GM20000 (cell line): ENCODE results near the gene RHOJ.
"Not testable (repeated sequence)": the region's sequence is repeated elsewhere in the genome, so short reads cannot be mapped to it uniquely, and the experiment has no call there.

Experiments used
- DNase-seq: peaks from one replicate; pipeline ENCODE4 v3.0.0; 2012; ENCODE audit warnings: low spot score
- CTCF ChIP-seq: IDR thresholded peaks from 2 replicates; pipeline ENCODE4 v1.5.1; 2012; ENCODE audit warnings: mild to moderate bottlenecking, control low read depth; ENCODE audit errors: extremely low read depth, missing control alignments

RHOJ gene

GRCh38 chr14:63204407-63205043 is at the start of gene RHOJ:
TSS of gene RHOJ (plus strand) at chr14:63204443. CDS start at chr14:63204870, 427 bp downstream.
- no peak for TF ChIP-seq CTCF
- DNase-seq: no peak

GRCh38 chr14:63155511-63156185 is 48.6 kb upstream of the RHOJ start:
- DNase-seq: no peak
- no peak for TF ChIP-seq CTCF

- DNase-seq: no peak
- TF ChIP-seq CTCF: no peak
These were observed 47.0 kb upstream of the RHOJ start for GRCh38 chr14:63157195-63157594.

GRCh38 chr14:63163306-63163705 is 40.9 kb upstream of the RHOJ start:
- DNase-seq: no peak
- no peak for TF ChIP-seq CTCF

GRCh38 chr14:63164108-63164683 is 40.0 kb upstream of the RHOJ start:
- no peak for TF ChIP-seq CTCF
- DNase-seq: no peak

- not testable (repeated sequence) for DNase-seq
These were observed 39.0 kb upstream of the RHOJ start for GRCh38 chr14:63165267-63165666.

GRCh38 chr14:63167044-63167443 is 37.2 kb upstream of the RHOJ start:
- no peak for TF ChIP-seq CTCF
- no peak for DNase-seq
